HG02642 (cell line): ENCODE measurements around the gene TTLL4.

ENCODE experiments used
- ATAC-seq: cut with Tn5 transposase; IDR thresholded peaks from one replicate; pipeline ENCODE4 v1.9.1; 2021; ENCODE audit warnings: mild to moderate bottlenecking; ENCODE audit not compliant: unreplicated experiment, poor library complexity

The TTLL4 gene

DNA sequence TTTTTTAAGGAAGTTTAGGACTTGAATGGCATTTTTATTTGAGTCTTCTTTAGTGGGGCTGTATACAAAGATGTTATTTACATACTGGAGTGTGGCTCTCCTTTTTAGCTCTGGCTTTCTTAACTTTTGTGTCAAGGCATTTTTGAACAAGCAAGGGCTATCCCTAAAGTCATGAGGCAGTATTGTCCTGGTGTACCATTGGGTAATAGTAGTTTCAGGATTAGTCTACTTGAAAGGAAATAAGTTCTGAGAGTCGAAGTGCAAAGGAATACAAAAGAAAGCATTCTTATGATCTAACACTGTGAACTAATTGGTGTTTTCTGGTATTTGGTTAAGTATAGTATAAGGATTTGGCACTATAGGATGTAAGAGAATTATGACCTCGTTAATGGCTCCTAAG is 69.4 kb downstream of the TTLL4 start:
- no peak for ATAC-seq

DNA sequence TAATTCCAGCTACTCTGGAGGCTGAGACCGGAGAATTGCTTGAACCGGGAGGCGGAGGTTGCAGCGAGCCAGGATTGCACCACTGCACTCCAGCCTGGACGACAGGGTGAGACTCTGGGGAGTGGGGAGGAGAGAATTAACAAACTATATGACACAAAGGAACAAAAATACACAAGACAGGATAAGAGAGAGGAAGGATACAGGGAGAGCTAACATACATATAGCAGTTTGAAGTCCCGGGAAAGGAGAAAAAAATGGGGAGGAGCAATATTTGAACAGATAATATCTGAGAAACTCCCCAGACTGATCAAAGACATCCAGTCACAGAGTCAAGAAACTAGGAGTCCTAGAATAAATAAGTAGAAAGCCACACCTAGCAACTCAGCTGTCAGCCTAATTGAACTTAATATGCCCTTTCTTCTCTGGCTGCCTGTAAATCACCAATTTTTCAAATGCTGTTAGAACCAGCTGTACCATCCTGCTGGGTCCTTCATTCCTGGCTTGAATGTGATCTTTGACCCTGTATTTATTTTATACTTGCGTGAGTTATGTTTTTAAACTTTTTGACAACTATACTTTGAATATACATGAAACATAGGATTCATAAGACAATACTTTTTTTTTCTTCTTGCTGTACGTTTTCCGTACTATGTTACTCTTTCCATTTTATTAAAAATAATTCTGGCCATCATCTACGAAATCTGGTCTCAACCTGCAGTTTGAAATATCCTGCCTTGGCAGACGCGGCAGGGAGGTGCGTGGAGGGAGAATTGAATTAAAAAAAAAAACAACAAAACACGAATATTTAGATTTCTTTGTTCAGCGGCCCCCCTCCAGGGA is 70.4 kb downstream of the TTLL4 start:
- no peak for ATAC-seq

DNA sequence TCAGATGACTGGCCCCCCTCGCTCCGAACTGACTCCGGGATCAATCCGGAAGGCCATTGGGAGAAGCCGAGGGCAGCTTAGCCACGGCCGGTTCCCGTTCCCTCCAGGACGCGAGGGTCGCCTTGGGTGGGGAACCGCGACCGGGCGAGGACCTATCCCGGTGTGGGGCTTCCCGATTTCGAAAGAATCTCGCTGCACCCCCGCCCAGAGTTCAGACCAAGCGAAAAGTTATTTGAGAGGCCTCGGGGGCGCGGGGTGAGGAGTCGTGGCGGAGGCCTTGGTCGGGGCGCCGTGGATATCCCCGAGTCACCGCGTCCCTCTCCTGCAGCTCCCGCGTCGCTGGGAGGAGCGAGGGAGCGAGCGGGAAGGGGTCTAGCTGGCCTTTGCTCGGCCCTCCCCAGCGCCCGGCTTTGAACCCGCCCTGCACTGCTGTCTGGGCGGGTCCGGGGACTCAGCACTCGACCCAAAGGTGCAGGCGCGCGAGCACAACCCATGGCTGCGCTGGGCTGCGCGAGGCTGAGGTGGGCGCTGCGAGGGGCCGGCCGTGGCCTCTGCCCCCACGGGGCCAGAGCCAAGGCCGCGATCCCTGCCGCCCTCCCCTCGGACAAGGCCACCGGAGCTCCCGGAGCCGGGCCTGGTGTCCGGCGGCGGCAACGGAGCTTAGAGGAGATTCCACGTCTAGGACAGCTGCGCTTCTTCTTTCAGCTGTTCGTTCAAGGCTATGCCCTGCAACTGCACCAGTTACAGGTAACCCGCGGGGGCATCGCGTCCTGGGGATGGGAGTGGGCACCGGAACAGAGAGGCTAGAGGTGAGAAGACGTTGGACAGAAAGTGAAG is 71.3 kb downstream of the TTLL4 start, which contains the start of gene CYP27A1:
Gene CYP27A1, plus strand, starts transcription at position 457 of the 837 bp plus-strand sequence. Its CDS starts 36 bp downstream, at position 493.
- no peak for ATAC-seq

DNA sequence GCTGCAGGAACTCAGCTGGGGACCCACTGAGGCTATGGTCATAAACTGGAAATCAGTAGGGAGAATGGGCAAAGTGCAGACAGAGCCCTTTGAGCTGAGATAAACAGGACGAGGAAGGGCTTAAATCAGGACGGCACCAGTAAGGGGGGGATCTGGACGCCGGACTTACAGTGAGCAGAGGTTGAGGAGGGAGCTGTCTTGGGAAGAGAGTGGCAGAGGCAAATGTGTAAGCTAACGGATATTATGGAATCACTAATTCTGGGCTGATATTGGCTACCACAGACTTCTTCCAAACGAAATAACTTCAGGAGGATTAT is 71.9 kb downstream of the TTLL4 start:
- no peak for ATAC-seq

DNA sequence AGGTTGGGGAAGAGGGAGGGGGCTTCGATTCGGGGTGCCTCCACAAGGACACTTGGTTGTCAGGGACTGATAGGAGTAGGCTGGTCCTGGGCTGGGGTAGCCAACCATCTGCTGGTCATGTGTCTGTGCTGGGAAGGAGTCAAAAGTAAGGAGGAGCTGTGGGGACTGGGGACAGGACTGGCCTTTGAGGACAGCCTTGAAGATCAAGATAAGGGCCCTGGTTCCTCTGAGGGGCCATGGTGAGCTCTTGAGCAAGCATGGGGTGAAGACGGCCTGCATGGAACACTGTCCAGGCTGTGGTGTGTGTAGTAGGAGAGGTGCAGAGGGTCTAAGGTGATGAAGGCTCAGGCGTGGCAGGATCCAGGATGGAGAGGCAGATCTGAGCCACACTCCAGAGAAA is 73.1 kb downstream of the TTLL4 start:
- ATAC-seq, result no peak

DNA sequence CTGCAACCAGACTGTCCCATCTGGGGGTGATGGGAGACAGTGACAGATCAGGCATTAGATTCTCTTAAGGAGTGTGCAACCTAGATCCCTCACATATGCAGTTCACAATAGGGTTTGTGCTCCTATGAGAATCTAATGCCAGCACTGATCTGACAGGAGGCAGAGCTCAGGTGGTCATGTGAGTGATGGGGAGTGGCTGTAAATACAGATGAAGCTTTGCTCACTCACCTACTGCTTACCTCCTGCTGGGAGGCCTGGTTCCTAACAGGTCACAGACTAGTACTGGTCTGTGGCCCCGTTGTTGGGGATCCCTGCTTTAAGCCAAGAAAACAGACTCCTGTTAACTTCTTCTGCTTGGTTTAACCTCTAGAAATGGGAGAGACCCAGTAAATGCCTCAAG is 74.5 kb downstream of the TTLL4 start:
- no peak for ATAC-seq

DNA sequence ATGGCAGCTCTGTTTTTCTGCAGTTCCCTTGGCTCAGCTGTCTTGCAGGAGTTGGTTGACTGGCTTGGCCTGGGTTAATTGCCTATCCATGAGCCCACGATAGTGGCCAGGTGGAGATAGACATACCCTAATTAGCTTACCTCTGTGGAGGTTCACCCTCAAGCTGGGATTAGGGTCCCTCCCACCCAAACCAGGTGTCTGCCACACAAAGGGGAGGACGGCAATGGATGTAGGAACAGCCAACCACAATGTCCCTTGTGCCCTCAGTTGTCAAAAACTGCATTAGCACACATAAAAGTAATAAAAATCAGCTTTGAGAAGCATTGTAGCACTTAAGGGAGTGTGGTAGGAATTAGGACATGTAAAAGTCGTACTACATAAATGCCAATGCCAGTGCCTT is 75.5 kb downstream of the TTLL4 start:
- no peak for ATAC-seq

DNA sequence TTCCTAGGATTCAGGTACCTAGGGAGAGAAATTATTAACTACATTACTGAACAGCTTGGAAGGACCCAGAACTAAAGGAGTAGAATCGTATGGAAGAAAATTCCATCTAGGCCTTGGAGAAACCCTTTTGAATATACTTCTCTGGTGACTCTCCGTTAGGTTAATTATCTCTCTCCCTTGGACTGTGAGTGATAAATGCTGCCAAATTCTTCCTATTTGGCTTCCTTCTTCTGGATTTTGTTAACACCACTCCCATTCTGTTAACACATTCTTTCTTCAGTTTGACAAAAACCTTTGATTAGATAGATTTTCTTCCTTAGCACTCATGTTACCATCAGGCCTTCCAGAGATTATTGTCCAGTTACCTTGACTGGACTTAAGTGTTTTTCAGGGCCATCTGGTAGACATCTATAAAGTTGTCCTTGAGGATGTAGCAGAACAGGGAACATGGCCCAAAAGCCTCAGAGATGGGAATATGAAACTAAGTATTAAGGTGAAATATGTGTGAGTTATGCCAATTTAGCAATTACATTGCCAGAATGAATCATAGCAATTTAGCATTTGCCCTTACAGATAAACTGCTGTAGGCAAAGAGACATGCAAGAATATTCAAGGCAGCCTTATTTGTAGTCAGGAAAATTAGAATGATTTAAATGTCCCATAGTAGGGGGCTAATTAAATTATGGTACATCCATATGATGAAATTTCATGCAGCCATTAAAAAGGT is 78.1 kb downstream of the TTLL4 start:
- ATAC-seq, result no peak

DNA sequence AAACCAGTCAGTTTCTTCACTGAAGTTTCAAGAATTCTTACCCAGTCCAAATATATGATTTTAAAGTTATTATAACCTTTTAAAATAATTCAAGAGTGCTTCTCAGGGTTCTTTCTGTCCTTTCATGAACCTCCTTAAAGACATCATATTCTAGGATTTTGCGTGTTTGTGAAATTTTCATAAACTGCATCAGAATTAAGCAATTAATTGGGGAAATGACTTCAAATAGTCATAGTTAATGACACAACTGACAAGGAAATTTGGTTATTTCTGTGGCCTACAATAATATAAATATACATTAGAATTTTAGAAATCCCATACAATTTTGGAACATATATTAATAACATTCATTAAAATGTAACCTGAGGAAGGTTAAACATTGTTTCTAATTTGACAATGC is 81.8 kb downstream of the TTLL4 start:
- ATAC-seq, result no peak

DNA sequence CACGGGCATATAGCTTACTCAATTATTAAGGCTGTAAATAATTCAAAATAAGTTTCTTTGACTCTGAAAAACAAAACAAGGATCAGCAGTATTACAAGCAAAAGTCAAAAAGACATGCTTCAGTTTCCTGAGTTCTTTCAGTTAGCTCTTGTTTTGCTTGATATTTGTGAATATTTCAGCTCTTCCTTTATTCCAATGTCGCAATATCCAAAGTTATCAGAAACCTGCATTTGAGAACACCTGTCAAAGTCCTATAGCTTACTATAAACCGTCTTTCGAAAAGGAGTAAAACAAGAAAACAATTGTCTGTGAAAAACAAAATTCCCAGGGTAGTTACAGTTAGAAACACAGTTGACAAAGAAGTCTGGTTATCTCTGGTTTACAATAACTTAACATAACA is 86.1 kb downstream of the TTLL4 start:
- no peak for ATAC-seq

DNA sequence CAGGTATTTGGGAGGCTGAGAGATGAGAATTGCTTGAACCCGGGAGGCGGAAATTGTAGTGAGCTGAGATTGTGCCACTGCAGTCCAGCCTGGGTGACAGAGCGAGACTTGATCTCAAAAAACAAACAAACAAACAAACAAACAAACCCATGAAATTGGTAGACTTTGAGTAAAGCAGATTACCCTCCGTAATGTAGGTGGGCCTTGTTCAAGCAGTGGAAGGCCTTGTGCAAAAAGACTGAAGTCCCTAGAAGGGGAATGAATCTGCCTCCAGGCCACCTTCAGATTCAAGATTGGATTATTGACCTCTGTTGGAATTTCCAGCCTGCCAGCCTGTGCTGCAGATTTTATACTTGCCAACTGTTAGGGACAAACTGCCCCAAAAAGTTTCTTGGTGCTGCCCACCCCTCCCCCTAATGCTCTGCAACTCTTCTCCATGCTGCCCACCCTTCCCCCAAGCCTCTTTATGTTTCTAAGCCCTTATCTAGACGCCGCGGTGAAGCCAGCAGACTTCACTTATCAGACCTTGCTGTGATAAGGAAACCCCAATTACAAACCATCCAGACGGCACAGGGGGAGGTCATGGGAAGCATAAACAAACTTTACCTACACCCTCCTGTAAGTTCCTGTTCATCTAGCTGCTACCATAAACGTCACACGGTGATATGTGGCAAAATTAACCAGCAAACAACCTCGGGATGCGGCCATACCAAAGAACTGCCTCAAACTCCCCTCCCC is 88.3 kb downstream of the TTLL4 start:
- ATAC-seq, result no peak

DNA sequence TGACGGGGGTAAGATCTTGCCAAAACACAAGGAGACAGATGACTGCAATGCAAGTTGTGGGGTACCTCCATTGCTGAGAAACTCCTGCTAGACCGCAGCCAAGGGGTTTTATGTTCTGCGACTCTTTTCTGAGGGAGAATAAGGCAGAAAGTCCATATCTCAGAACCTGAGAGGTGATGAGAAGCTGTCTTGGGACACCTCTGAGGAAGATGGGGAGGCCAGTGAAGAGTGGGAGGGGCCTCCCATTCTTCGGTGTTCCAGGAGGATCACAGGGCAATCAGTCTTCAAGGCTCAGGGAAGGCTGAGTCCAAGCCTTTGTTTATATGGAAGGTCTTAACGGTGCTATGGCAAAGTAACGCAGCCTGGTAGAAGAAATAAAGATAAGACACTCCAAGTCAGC is 89.4 kb downstream of the TTLL4 start:
- ATAC-seq, result no peak

DNA sequence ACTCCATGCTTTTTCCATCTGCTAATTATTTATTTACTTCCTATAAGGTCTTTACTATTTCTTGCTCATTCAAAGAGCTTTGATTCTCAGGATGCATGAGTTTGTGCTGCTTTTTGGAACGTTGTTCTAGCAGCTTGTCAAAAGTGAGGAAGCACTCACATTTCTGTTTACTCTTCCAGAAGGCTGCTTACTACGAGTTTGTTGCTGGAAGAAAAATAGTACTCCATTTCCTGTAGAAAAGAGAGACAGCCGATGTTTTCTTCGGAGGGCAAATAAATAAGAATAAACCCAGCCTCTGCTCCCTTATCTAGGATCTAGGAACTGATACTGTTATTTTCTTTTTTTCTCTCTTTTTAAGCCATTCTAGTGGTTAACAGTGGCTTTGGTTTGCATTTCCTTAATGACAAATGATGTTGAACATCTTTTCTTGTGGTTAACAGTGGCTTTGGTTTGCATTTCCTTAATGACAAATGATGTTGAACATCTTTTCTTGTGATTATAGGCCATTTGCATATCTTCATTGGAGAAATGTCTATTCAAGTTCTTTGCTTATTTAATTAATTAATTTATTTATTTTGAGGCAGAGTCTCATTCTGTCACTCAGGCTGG is 91.9 kb downstream of the TTLL4 start:
- no peak for ATAC-seq

DNA sequence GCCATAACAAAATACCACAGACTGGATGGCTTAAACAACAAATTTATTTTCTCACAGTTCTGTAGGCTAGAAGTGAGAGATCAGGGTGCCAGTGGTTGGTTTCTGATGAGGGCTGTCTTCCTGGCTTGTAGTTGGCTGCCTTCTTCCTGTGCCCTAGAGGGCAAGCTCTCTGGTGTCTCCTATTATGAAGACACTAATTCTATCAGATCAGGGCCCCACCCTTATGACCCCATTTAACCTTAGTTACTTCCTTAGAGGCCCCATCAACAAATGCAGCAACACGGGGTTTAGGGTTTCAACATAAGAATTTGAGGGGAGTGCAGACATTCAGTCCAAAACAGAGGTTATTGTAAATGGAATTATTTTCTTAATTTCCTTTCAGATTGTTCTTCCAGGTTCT is 94.2 kb downstream of the TTLL4 start:
- ATAC-seq, result no peak
